Mesenchymal stem cell (in vitro differentiated cells and primary cell): ENCODE measurements around the gene RNF214.
"Not testable (repeated sequence)": the region's sequence is repeated elsewhere in the genome, so short reads cannot be mapped to it uniquely, and the experiment has no call there.

Experiments used
- DNase-seq: peaks from one replicate; pipeline ENCODE4 v3.0.0-alpha.2; 2013
- H2AFZ ChIP-seq: one replicate; pipeline ENCODE4 v1.6.1; 2013; ENCODE audit warnings: low read depth, mild to moderate bottlenecking, control low read depth, inconsistent platforms, low read length, moderate library complexity
- H2AK5ac ChIP-seq: 2 replicates; pipeline ENCODE4 v1.6.1; 2013; ENCODE audit warnings: low read length, moderate library complexity, mild to moderate bottlenecking, inconsistent platforms; ENCODE audit not compliant: severe bottlenecking
- H2BK120ac ChIP-seq: one replicate; pipeline ENCODE4 v1.6.1; 2013; ENCODE audit warnings: low read depth, mild to moderate bottlenecking, inconsistent platforms, low read length, moderate library complexity
- H2BK12ac ChIP-seq, 2 experiments: one replicate each; pipeline ENCODE4 v1.6.1; 2013; ENCODE audit warnings: inconsistent platforms in 2 of 2, low read length in 2 of 2, mild to moderate bottlenecking in 2 of 2, moderate library complexity in 2 of 2, control low read depth in 1 of 2
- H2BK15ac ChIP-seq: one replicate; pipeline ENCODE4 v1.6.1; 2013; ENCODE audit warnings: mild to moderate bottlenecking, low read depth, inconsistent platforms; ENCODE audit not compliant: poor library complexity, severe bottlenecking
- H2BK5ac ChIP-seq: 2 replicates; pipeline ENCODE4 v1.6.1; 2013; ENCODE audit warnings: low read depth, mild to moderate bottlenecking, low read length, control low read depth, inconsistent platforms; ENCODE audit not compliant: poor library complexity, severe bottlenecking
- H3K14ac ChIP-seq, 2 experiments: one replicate each; pipeline ENCODE4 v1.6.1; 2013; ENCODE audit warnings: inconsistent platforms in 2 of 2, low read length in 2 of 2, control low read depth in 1 of 2, mild to moderate bottlenecking in 1 of 2, moderate library complexity in 1 of 2
- H3K18ac ChIP-seq, 2 experiments: one replicate each; pipeline ENCODE4 v1.6.1; 2013; ENCODE audit warnings: inconsistent platforms in 2 of 2, low read length in 2 of 2, control low read depth in 1 of 2, low read depth in 1 of 2, mild to moderate bottlenecking in 1 of 2
- H3K23ac ChIP-seq, 2 experiments: one replicate each; pipeline ENCODE4 v1.6.1; 2013; ENCODE audit warnings: inconsistent platforms in 2 of 2, low read length in 2 of 2, mild to moderate bottlenecking in 2 of 2, moderate library complexity in 2 of 2, control low read depth in 1 of 2
- H3K27ac ChIP-seq: 2 replicates; pipeline ENCODE4 v1.5.1; 2013; ENCODE audit warnings: mild to moderate bottlenecking, moderate library complexity, low read length, control low read depth, inconsistent platforms; ENCODE audit not compliant: poor library complexity, severe bottlenecking
- H3K27me3 ChIP-seq, 2 experiments: 2 replicates each; pipeline versions ENCODE4 v1.6.1 to v1.7.0; 2013; ENCODE audit warnings: low read length in 2 of 2, mild to moderate bottlenecking in 2 of 2, moderate library complexity in 2 of 2, control low read depth in 1 of 2, inconsistent platforms in 1 of 2; ENCODE audit not compliant: control insufficient read depth in 1 of 2, insufficient read depth in 1 of 2
- H3K36me3 ChIP-seq, 2 experiments: 2 replicates each; pipeline versions ENCODE4 v1.6.1 to v1.7.0; 2013; ENCODE audit warnings: low read length in 2 of 2, control low read depth in 1 of 2, inconsistent platforms in 1 of 2, low read depth in 1 of 2, mild to moderate bottlenecking in 1 of 2; ENCODE audit not compliant: insufficient read depth in 2 of 2, control insufficient read depth in 1 of 2
- H3K4ac ChIP-seq, 2 experiments: one replicate each; pipeline ENCODE4 v1.6.1; 2013; ENCODE audit warnings: inconsistent platforms in 2 of 2, low read length in 2 of 2, mild to moderate bottlenecking in 2 of 2, moderate library complexity in 2 of 2, control low read depth in 1 of 2, low read depth in 1 of 2
- H3K4me1 ChIP-seq: 2 replicates; pipeline ENCODE4 v1.6.1; 2013; ENCODE audit warnings: low read depth, low read length, control low read depth; ENCODE audit not compliant: control insufficient read depth, insufficient read depth
- H3K4me2 ChIP-seq: 2 replicates; pipeline ENCODE4 v1.6.1; 2013; ENCODE audit warnings: low read length, mild to moderate bottlenecking, inconsistent platforms; ENCODE audit not compliant: poor library complexity, severe bottlenecking
- H3K4me3 ChIP-seq, 2 experiments: 2 replicates each; pipeline versions ENCODE4 v1.5.1 to v1.7.0; 2013; ENCODE audit warnings: low read length in 2 of 2, mild to moderate bottlenecking in 2 of 2, control low read depth in 1 of 2, low read depth in 1 of 2; ENCODE audit not compliant: insufficient read depth in 1 of 2
- H3K79me1 ChIP-seq: replicated peaks from 2 replicates; pipeline ENCODE4 v1.6.1; 2013; ENCODE audit warnings: mild to moderate bottlenecking, control low read depth, low read length, inconsistent platforms; ENCODE audit not compliant: poor library complexity, severe bottlenecking
- H3K9ac ChIP-seq: 2 replicates; pipeline ENCODE4 v1.7.0; 2013; ENCODE audit warnings: mild to moderate bottlenecking, low read length, moderate library complexity
- H3K9me3 ChIP-seq: 2 replicates; pipeline ENCODE4 v1.7.0; 2013; ENCODE audit warnings: mild to moderate bottlenecking, low read length; ENCODE audit not compliant: control insufficient read depth
- H4K8ac ChIP-seq: one replicate; pipeline ENCODE4 v1.6.1; 2013; ENCODE audit warnings: inconsistent platforms, mild to moderate bottlenecking, low read length, moderate library complexity
- H4K91ac ChIP-seq: one replicate; pipeline ENCODE4 v1.6.1; 2013; ENCODE audit warnings: mild to moderate bottlenecking, low read length, inconsistent platforms
- WGBS: methylation state at CpG from one replicate; pipeline ENCODE4 v1.1.7; 2013; ENCODE audit warnings: mixed read lengths; 5-methylcytosine and 5-hydroxymethylcytosine counted together

The RNF214 gene

GRCh38 chr11:117264624-117265323 is 32.3 kb downstream of the RNF214 start:
- H2BK15ac ChIP-seq, H2BK5ac ChIP-seq, H3K27me3 ChIP-seq, H2BK12ac ChIP-seq, H3K18ac ChIP-seq, H3K4me3 ChIP-seq, H3K14ac ChIP-seq, H3K9ac ChIP-seq, H2AK5ac ChIP-seq, H2AFZ ChIP-seq, H3K4me2 ChIP-seq, DNase-seq, H4K91ac ChIP-seq, H4K8ac ChIP-seq, H2BK120ac ChIP-seq, H3K4me1 ChIP-seq, H3K27ac ChIP-seq, H3K4ac ChIP-seq, H3K9me3 ChIP-seq, H3K23ac ChIP-seq: not testable (repeated sequence)
- H3K36me3 ChIP-seq = peaks cover 16 to 22% of the 10 kb centered on the region in 2 experiments
- 100% methylated on average over 5 of the region's 7 CpGs for WGBS
- H3K79me1 ChIP-seq = peaks cover 12% of the 10 kb centered on the region

GRCh38 chr11:117265745-117266144 is 33.3 kb downstream of the RNF214 start:
- Histone ChIP-seq H3K23ac (no peak overlapping the region), H2BK15ac (no peak overlapping the region), H3K9me3 (no peaks in the 10 kb centered on the region), H2BK12ac (no peak overlapping the region), H4K91ac (no peak overlapping the region), H2BK120ac (no peak overlapping the region), H3K4me3 (no peak overlapping the region), H3K4me2 (no peak overlapping the region), H2AFZ (no peak overlapping the region), H3K27ac (no peak overlapping the region), H3K79me1 (peaks cover 13% of the 10 kb centered on the region), H3K14ac (no peak overlapping the region), H3K36me3 (peaks cover 16 to 21% of the 10 kb centered on the region in 2 experiments), H3K4ac (no peak overlapping the region), H3K18ac (no peak overlapping the region), H3K9ac (no peak overlapping the region), H3K27me3 (no peaks in the 10 kb centered on the region), H2AK5ac (no peak overlapping the region), H4K8ac (no peak overlapping the region), H3K4me1 (no peaks in the 10 kb centered on the region), H2BK5ac (no peak overlapping the region)
- no peak for DNase-seq
- WGBS = 93% methylated on average over 2 of the region's 2 CpGs

GRCh38 chr11:117269856-117270255 is 37.4 kb downstream of the RNF214 start:
- Histone ChIP-seq H2BK15ac (no peak overlapping the region), H3K23ac (no peak overlapping the region), H3K18ac (no peak overlapping the region), H3K4me3 (no peak overlapping the region), H3K27me3 (no peaks in the 10 kb centered on the region), H3K4me2 (no peak overlapping the region), H3K79me1 (peaks cover 13% of the 10 kb centered on the region), H3K9me3 (no peaks in the 10 kb centered on the region), H3K4me1 (no peaks in the 10 kb centered on the region), H4K91ac (no peak overlapping the region), H2AK5ac (no peak overlapping the region), H3K14ac (no peak overlapping the region), H3K4ac (no peak overlapping the region), H2BK12ac (no peak overlapping the region), H4K8ac (no peak overlapping the region), H2AFZ (no peak overlapping the region), H3K27ac (no peak overlapping the region), H3K36me3 (peaks cover 12 to 19% of the 10 kb centered on the region in 2 experiments), H3K9ac (no peak overlapping the region), H2BK120ac (no peak overlapping the region), H2BK5ac (no peak overlapping the region)
- WGBS = 77% methylated on average over 2 of the region's 2 CpGs
- no peak for DNase-seq

- H2AFZ ChIP-seq = no peak overlapping the region
- no peak overlapping the region for H3K4me2 ChIP-seq
- no peak overlapping the region for H2BK12ac ChIP-seq
- no peak overlapping the region for H2AK5ac ChIP-seq
- H3K23ac ChIP-seq = no peak overlapping the region
- peaks cover 13% of the 10 kb centered on the region for H3K79me1 ChIP-seq
- no peak overlapping the region for H4K8ac ChIP-seq
- H4K91ac ChIP-seq = no peak overlapping the region
- peaks cover 12 to 23% of the 10 kb centered on the region in 2 experiments for H3K36me3 ChIP-seq
- H3K27ac ChIP-seq = no peak overlapping the region
- no peak overlapping the region for H3K18ac ChIP-seq
- no peaks in the 10 kb centered on the region for H3K27me3 ChIP-seq
- H3K14ac ChIP-seq = no peak overlapping the region
- no peak overlapping the region for H3K4ac ChIP-seq
- no peak overlapping the region for H2BK5ac ChIP-seq
- no peak overlapping the region for H3K9ac ChIP-seq
- H2BK15ac ChIP-seq = no peak overlapping the region
- no peak overlapping the region for H2BK120ac ChIP-seq
- H3K9me3 ChIP-seq = no peaks in the 10 kb centered on the region
- no peaks in the 10 kb centered on the region for H3K4me1 ChIP-seq
- no peak for DNase-seq
- no peak overlapping the region for H3K4me3 ChIP-seq
- WGBS = 96% methylated on average over 4 of the region's 4 CpGs
Measured at GRCh38 chr11:117271208-117271607, 38.7 kb downstream of the RNF214 start.
